Measurements from ENCODE around the gene C6orf62.
"Not testable (repeated sequence)": the region's sequence is repeated elsewhere in the genome, so short reads cannot be mapped to it uniquely, and the experiment has no call there.

The C6orf62 gene

DNA sequence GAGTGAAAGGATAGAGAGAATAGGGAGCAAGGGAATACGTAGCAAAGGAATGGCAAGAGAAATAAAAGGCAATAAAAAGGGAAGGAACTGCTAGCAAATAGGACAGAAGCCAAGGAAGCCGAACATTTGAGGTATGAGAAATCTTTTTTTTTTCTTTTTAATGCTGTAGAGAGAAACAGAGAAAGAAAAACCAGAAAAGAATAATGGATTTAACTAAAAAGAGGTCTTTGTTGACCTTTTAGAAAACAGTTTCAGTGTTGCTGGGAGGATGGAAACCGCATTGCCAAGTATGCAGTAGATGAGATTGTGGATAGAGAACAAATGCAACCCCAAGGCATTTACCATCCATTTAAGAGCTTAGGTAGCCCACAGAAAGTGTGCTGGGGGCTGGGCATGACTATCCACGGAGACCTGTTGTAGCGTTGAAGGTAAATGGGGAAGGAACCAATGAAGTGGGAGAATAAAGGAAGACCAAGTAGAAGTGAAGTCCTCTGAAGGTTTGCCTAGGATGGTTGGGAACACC, 23.3 kb upstream of the C6orf62 start:
- DNase-seq = no peak

- no peak for DNase-seq
Measured at GRCh38 chr6:24740861-24741260, 21.9 kb upstream of the C6orf62 start.

- no peak for DNase-seq
Measured at GRCh38 chr6:24738741-24739140, 19.8 kb upstream of the C6orf62 start.

- not testable (repeated sequence) for DNase-seq
Measured at GRCh38 chr6:24734710-24735109, 15.8 kb upstream of the C6orf62 start.

DNA sequence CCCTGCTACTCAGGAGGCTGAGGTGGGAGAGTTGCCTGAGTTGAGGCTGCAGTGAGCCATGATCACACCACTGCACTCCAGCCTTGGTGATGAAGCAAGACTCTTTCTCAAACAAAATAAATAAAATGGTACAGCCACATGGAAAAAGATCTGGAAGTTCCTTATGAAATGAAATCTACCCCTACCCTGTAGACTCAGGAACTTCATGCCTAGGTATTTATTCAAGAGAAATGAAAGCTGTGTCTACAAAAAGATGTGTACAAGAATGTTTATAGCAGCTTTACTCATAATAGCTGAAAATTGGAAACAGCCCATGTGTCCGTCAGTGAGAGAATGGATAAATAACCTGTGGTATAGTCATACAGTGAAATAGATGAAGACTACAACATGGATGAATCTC, 15.2 kb upstream of the C6orf62 start:
- no peak for DNase-seq

DNA sequence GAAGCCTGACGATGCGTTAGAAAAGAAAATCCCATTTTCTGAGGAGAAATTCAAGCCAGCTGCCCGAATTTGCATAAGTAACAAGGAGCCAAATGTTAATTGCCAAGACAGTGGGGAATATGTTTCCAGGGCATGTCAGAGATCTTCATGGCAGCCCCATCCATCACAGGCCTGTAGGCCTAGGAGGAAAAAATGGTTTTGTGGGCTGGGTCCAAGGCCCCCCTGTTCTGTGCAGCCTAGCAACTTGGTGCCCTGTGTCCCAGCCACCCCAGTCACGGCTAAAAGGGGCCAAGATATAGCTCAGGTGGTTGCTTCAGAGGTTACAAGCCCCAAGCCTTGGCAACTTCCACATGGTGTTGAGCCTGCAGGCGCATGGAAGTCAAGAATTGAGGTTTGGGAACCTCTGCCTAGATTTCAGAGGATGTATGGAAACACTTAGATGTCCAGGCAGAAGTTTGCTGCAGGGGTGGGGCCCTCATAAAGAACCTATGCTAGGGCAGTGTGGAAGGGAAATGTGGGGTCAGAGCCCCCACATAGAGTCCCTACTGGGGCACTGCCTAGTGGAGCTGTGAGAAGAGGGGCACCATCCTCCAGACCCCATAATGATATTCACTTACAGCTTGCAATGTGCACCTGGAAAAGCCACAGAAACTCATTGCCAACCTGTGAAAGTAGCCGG, 12.6 kb upstream of the C6orf62 start:
- DNase-seq = not testable (repeated sequence)

DNA sequence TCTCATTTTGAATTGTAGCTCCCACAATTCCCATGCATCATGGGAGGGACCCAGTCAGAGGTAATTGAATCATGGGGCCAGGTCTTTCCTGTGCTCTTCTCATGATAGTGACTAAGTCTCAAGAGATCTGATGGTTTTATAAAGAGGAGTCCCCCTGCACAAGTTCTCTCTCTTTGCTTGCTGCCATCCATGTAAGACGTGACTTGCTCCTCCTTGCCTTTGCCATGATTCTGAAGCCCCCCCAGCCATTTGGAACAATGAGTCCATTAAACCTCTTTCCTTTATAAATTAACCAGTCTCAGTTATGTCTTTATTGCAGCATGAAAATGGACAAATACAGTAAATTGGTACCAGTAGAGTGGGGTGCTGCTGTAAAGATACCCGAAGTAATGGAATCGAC, 11.7 kb upstream of the C6orf62 start:
- DNase-seq = not testable (repeated sequence)

- no peak for DNase-seq
Measured at GRCh38 chr6:24723270-24723669, 4.3 kb upstream of the C6orf62 start.

DNA sequence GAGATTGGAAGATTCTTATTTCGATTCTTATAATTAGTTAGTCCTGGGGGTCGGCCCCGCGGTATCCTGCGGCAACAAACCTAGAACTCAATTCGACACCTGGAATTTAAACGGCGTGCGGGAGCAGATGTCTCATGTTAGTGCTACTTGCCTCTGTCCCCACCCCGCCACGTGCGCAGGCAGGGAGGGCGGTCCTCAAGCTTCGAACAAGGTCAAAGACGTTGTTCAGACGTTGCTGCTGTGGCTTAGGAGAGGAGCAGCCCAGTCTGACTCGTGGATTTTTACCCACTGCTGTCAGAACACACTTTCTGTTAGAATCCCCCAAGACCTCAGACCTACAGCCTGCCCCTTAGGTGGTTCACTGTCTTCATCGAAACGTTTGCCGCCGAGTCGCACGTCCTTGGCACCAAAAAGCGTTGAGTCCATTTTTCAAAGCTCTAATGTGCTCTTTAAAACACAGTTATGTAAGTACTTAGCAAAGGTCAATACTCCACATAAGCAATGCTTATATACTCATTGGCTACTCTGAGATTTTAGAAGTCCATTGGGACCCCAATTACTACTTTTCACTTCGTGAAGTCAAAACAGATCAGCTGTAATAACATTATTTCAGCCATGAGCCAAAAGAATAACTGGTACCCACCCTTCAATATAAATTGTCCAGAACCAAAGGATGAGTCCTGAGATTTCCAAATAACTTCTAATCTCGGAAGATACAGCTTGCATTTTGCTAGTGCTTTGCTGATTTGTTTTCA, 2.7 kb upstream of the C6orf62 start:
- DNase-seq = peak; percentile 82

- DNase-seq = peak; percentile 100
Measured at GRCh38 chr6:24720604-24721460, 1.9 kb upstream of the C6orf62 start.

GRCh38 chr6:24720131-24720603, 1.2 kb upstream of the C6orf62 start:
- DNase-seq = no peak

DNA sequence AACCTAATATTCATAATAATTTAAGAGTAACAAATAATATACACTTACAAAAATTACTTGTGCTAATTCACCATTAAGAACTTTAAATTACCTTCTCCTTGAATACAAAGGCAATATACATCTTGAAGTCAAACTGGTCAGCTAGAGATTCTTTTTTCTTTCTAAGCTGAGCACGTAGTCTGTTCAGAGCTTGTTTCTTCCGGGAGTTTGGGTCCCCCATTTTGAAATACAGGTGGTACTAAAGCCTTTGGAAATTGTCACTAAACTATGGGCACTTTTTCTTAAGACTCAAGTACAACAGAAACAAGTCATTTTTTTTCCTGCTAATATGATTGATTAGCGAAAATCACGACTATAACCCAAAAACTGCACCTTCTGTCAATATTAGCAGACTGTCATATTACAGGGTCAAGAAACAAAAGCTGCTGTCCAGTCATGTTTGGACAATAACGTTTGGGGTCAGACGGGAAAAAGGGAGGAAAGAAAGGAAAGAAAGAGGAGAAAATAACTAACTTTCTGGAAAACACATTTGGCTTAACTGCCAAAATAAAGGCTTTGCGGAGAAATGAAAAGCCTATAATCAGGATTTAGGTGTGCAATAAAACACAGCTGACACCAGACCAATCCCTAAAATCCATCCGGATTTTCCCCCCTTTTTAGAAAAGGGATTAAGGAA, 367 bp downstream of the C6orf62 start:
- DNase-seq = no peak

- DNase-seq = not testable (repeated sequence)
Measured at GRCh38 chr6:24716602-24717148, 2.3 kb downstream of the C6orf62 start.

GRCh38 chr6:24710519-24711303, 8.2 kb downstream of the C6orf62 start:
- DNase-seq = no peak

DNA sequence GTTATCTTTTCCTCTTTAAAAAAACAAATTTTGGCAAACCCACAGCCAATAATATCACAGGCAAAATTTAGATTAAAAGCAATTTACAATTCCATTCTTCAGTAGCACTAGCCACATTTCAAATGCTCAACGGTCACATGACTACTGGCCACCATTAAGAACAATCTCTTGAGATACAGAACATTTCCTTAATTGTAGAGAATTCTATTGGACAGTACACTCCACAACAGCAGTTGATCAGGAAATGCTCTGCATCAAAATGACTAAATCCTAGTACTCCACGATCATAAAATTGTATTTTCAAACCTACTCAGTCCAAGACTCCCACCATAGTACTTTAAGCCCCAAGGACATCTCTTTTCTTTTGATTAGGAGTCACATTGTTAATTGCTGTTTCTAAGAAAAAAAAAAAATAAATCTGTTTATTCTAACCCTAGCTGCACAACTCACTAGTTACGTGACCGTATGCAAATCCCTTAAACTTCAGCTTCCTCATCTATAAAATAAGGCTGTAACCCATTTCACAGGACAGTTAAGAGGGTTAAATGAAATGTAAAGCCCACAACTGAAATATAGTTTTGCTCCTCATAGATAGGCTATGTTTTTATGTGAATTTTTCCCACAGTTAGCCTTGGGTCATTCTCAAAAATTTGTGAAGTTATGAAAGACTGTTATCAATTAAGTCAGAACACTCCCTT, 9.8 kb downstream of the C6orf62 start:
- no peak for DNase-seq

GRCh38 chr6:24708612-24709011, 10.3 kb downstream of the C6orf62 start:
- no peak for DNase-seq

DNA sequence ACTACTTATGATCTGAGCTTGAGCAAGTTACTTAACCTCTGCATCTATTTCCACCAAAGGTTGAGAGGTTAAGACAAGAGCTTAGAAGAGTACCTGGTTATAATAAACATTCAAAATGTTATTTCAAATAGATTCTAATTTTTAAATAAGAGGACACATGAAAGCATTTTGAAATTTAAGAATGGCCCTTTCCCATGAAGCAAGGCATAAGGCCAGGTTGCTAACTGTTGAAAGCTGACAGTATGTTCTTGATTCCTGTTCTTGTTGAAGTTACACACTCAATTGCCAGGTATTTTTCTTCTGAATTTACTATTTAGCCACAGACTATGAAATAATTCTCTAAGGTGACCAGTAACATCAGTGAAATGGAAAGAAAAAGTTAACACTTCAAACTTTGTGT, 14.5 kb downstream of the C6orf62 start:
- no peak for DNase-seq

GRCh38 chr6:24702720-24703282, 16.2 kb downstream of the C6orf62 start:
- DNase-seq = no peak

GRCh38 chr6:24699521-24700359, 19.2 kb downstream of the C6orf62 start:
- DNase-seq = no peak

All from NCI-H510A treated with DMSO at 0.1 percent for 48 hours (cell line).